Endodermal cell (in vitro differentiated cells): ENCODE results near the gene NRG2. TPM values are rescaled to one million over a fixed set of nuclear protein-coding genes. Genes with fewer than 3 reads are reported as not detected.

Source experiments
- DNase-seq: peaks from one replicate; pipeline ENCODE4 v3.0.0-alpha.2; 2017
- H3K27ac ChIP-seq: 2 replicates; pipeline ENCODE4 v1.5.1; 2013; ENCODE audit warnings: mild to moderate bottlenecking, low read depth, low read length, moderate library complexity
- H3K27me3 ChIP-seq: 2 replicates; pipeline ENCODE4 v1.6.1; 2013; ENCODE audit warnings: mild to moderate bottlenecking, low read length, moderate library complexity; ENCODE audit not compliant: insufficient read depth, control insufficient read depth, poor library complexity, severe bottlenecking
- H3K36me3 ChIP-seq: 2 replicates; pipeline ENCODE4 v1.7.0; 2013; ENCODE audit warnings: mild to moderate bottlenecking, low read length, moderate library complexity; ENCODE audit not compliant: control insufficient read depth, insufficient read depth
- H3K4me1 ChIP-seq: one replicate; pipeline ENCODE4 v1.7.0; 2013; ENCODE audit warnings: low read length; ENCODE audit not compliant: control insufficient read depth, insufficient read depth
- H3K4me3 ChIP-seq: 2 replicates; pipeline ENCODE4 v1.5.1; 2013; ENCODE audit warnings: mild to moderate bottlenecking, low read length, moderate library complexity
- H3K9ac ChIP-seq: 2 replicates; pipeline ENCODE4 v1.6.1; 2013; ENCODE audit warnings: mild to moderate bottlenecking, low read length, moderate library complexity; ENCODE audit not compliant: poor library complexity, severe bottlenecking; ENCODE audit errors: extremely low read depth
- H3K9me3 ChIP-seq: 2 replicates; pipeline ENCODE4 v1.6.1; 2013; ENCODE audit warnings: mild to moderate bottlenecking, low read length, moderate library complexity; ENCODE audit not compliant: control insufficient read depth
- H3K27ac Mint-ChIP-seq: 2 replicates; pipeline ENCODE4 v1.8.0; 2020; ENCODE audit warnings: mixed read lengths
- H3K27me3 Mint-ChIP-seq: 2 replicates; pipeline ENCODE4 v1.8.0; 2021; ENCODE audit warnings: mild to moderate bottlenecking, mixed read lengths; ENCODE audit not compliant: insufficient read depth
- H3K36me3 Mint-ChIP-seq: 2 replicates; pipeline ENCODE4 v1.8.0; 2020; ENCODE audit warnings: low read depth, mixed read lengths
- H3K4me1 Mint-ChIP-seq: 2 replicates; pipeline ENCODE4 v1.8.0; 2020; ENCODE audit warnings: mixed read lengths
- H3K4me3 Mint-ChIP-seq: 2 replicates; pipeline ENCODE4 v1.8.0; 2020; ENCODE audit warnings: mild to moderate bottlenecking, moderate library complexity, mixed read lengths
- H3K9me3 Mint-ChIP-seq: 2 replicates; pipeline ENCODE4 v1.8.0; 2020; ENCODE audit warnings: mild to moderate bottlenecking, mixed read lengths
- WGBS, 2 experiments: methylation state at CpG; one replicate each; pipeline versions ENCODE4 v1.1.5 to v1.1.7; 2013; ENCODE audit warnings: missing lambda C conversion rate in 2 of 2, mixed read lengths in 1 of 2; ENCODE audit not compliant: insufficient coverage in 1 of 2, insufficient read length in 1 of 2; 5-methylcytosine and 5-hydroxymethylcytosine counted together
- long read RNA-seq, 4 experiments: library from polyadenylated mRNA in 2 of 4; library from RNA in 1 of 4; library from capped mRNA in 1 of 4; stranded (forward) in 3 of 4; unstranded in 1 of 4; transcript quantifications; one replicate each; pipeline ENCODE4 v2.0.0, GENCODE V29; 2020 to 2021; ENCODE audit warnings: inconsistent platforms in 1 of 4
- polyA plus RNA-seq, 2 experiments: library from polyadenylated mRNA; stranded (reverse); fragments of 50-300 nt; gene quantifications; one replicate each; pipeline ENCODE4 v1.2.3, GENCODE V29; 2013
- total RNA-seq, 2 donors: library from RNA; stranded (reverse); fragmentation: NEBNext Ultra II Directional in 1 of 2; extraction: Animal tissue kit (Norgen Biotek cat#: 25700) in 1 of 2; gene quantifications; 2 replicates in 1 of 2; 3 replicates in 1 of 2; pipeline ENCODE4 v1.2.1, GENCODE V29; 2021
- TF ChIP-seq, protein P1 (sequence below): fragments of 200-600 bp; sonication (generic); conservative IDR thresholded peaks from 2 replicates; pipeline ENCODE4 v1.5.0; 2021; ENCODE audit warnings: antibody characterized with exemption, mild to moderate bottlenecking

NRG2 gene
- total RNA-seq: 10 to 100 TPM; 10.8 to 12.5 TPM
- 1.6 TPM for polyA plus RNA-seq (2013, experiment 1 of 2)
- polyA plus RNA-seq (2013, experiment 2 of 2): 1.1 TPM
- long read RNA-seq, experiment 1, partial matches to known transcripts: 2 of 6 reads
- long read RNA-seq, experiment 1, other reads (novel, unspliced or antisense): 4 of 6 reads
- long read RNA-seq, experiment 2, transcript NRG2-205 (10 exons, 3,020 nt): major isoform, 20 of 26 reads
- long read RNA-seq, experiment 2, partial matches to known transcripts: 2 of 26 reads
- long read RNA-seq, experiment 2, other reads (novel, unspliced or antisense): 4 of 26 reads
- long read RNA-seq, experiment 3, partial matches to known transcripts: 0 of 2 reads
- long read RNA-seq, experiment 3, other reads (novel, unspliced or antisense): 2 of 2 reads
- long read RNA-seq, experiment 4: 0 reads

DNA sequence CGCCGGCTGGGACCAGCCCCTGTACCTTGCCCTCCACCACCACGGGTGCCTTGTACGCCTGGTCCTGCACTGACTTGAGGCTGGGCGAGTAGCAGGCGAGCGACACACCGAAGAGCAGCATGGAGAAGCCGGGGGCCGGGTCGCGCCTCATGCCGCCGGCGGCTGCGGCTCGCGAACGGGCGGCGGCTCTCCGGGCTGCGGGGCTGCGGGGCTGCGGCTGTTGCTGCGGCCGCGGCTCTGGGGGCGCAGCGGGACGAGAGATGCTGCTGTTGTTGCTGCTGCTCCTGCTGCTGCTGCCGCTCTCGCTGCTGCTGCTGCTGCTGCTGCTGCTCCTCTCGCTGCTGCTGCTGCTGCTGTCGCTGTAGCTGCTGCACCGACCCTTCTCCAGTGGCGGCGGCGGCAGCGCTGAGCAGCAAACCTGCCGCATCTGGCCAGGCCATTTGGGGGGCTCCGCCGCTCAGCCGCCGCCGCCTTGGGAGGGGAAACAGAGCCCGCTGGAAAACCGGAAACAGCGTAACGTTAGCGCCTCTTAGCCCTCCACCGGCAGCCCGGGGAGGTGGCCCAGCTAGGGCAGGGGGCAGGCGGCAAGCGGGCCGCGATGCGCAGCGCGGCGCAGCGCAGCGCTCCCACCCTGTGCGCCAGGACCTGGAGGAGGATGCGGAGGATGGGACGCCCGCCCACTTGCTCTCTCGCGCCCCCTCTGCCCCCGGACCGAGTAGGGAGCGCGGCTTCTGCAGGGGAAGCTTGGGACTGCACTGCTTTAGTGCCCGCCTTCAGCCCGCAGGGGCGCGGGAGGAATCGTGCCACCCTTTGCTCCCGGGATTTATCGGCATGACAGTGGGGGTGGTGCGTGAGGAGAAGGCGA, at the start of gene NRG2:
TSS of gene NRG2 (minus strand) at position 657 of the 865 bp plus-strand sequence.
- H3K27ac ChIP-seq: no peak within 1 kb of the TSS
- no peak within 1 kb of the TSS for H3K9ac ChIP-seq
- H3K27me3 ChIP-seq: peaks cover 45% of the 10 kb centered on the region

DNA sequence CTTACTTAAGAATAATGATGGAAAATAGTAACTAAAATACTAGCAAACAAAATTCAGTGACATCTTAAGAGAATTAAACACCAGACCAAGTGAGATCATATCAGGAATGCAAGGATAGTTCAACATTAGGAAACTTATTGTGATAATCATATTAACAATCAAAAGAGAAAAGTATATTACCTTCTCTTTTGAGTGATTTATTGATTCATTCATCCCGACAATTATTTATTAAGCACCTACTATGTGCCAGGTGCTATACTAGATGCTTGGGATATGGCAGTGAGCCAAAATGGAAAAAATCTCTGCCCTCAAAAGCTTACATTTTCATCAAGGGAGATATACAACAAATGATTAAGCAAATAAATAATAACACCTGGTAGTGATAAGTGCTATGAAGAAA, 47.2 kb upstream of the NRG2 start:
- 90% methylated on average over 1 of the region's 1 CpG; no CpG with 5 or more reads in 1 of the 2 experiments for WGBS, 2 experiments
- H3K36me3 Mint-ChIP-seq: no peaks in the 10 kb centered on the region
- H3K4me1 Mint-ChIP-seq: no peaks in the 10 kb centered on the region
- no peak overlapping the region for H3K27ac Mint-ChIP-seq
- Histone ChIP-seq H3K9ac (no peak overlapping the region), H3K4me3 (no peak overlapping the region), H3K4me1 (no peaks in the 10 kb centered on the region), H3K36me3 (no peaks in the 10 kb centered on the region), H3K9me3 (peaks cover 12% of the 10 kb centered on the region), H3K27ac (no peak overlapping the region), H3K27me3 (peaks cover 68% of the 10 kb centered on the region)
- H3K27me3 Mint-ChIP-seq: peaks cover 59% of the 10 kb centered on the region
- no peak for DNase-seq
- TF ChIP-seq, protein P1, sequence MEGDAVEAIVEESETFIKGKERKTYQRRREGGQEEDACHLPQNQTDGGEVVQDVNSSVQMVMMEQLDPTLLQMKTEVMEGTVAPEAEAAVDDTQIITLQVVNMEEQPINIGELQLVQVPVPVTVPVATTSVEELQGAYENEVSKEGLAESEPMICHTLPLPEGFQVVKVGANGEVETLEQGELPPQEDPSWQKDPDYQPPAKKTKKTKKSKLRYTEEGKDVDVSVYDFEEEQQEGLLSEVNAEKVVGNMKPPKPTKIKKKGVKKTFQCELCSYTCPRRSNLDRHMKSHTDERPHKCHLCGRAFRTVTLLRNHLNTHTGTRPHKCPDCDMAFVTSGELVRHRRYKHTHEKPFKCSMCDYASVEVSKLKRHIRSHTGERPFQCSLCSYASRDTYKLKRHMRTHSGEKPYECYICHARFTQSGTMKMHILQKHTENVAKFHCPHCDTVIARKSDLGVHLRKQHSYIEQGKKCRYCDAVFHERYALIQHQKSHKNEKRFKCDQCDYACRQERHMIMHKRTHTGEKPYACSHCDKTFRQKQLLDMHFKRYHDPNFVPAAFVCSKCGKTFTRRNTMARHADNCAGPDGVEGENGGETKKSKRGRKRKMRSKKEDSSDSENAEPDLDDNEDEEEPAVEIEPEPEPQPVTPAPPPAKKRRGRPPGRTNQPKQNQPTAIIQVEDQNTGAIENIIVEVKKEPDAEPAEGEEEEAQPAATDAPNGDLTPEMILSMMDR: no peak
- no peak overlapping the region for H3K4me3 Mint-ChIP-seq
- no peaks in the 10 kb centered on the region for H3K9me3 Mint-ChIP-seq

More for the DNA sequence above, at the start of gene NRG2:
- Mint-ChIP-seq H3K27me3 (peaks cover 67% of the 10 kb centered on the region), H3K27ac (no peak within 1 kb of the TSS), H3K36me3 (no peaks in the 10 kb centered on the region), H3K4me3 (peak within 1 kb of the TSS; percentile 62), H3K4me1 (peaks cover 44% of the 10 kb centered on the region), H3K9me3 (no peaks in the 10 kb centered on the region)
- H3K4me3 ChIP-seq: peak within 1 kb of the TSS; percentile 74
- peak; percentile 94 for DNase-seq
- H3K36me3 ChIP-seq: no peaks in the 10 kb centered on the region
- no peaks in the 10 kb centered on the region for H3K9me3 ChIP-seq
- 0% methylated on average over 12 to 82 of the region's 82 CpGs for WGBS, 2 experiments
- peaks cover 8% of the 10 kb centered on the region for H3K4me1 ChIP-seq
- TF ChIP-seq, protein P1: peak; percentile 75

DNA sequence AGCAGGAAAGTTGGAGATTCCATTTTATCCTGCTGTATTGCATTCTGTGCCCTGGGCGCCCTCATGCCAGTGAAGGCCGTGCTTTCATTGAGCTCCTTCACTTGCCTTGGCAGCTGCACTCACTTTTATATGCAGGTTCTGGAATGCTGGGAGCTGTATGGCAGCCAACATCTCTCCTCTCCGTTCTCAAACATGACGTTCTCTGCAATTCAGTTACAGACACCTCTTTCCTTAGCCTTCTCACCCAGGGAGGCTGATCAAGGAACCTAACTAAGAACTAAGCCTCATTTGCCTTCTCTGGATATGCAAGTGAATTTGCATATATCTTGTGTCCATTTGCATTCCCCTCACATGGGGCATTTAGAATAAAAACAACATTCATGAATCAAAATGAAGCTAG, 41.4 kb upstream of the NRG2 start:
- Mint-ChIP-seq H3K27me3 (peaks cover 51% of the 10 kb centered on the region), H3K36me3 (no peaks in the 10 kb centered on the region), H3K27ac (no peak overlapping the region), H3K4me1 (no peaks in the 10 kb centered on the region), H3K4me3 (no peak overlapping the region), H3K9me3 (no peaks in the 10 kb centered on the region)
- Histone ChIP-seq H3K36me3 (no peaks in the 10 kb centered on the region), H3K9ac (no peak overlapping the region), H3K27ac (no peak overlapping the region), H3K4me1 (no peaks in the 10 kb centered on the region), H3K9me3 (no peaks in the 10 kb centered on the region), H3K4me3 (no peak overlapping the region), H3K27me3 (peaks cover 69% of the 10 kb centered on the region)
- TF ChIP-seq, protein P1: no peak
- DNase-seq: no peak
- WGBS, 2 experiments: 58 to 83% methylated on average over 2 to 4 of the region's 4 CpGs
